WI38 (cell line): ENCODE data around the gene KAT14.
A peak's percentile ranks its signal among the peaks of the same experiment; 100 is the strongest.
"Not testable (repeated sequence)": the region's sequence is repeated elsewhere in the genome, so short reads cannot be mapped to it uniquely, and the experiment has no call there.

Experiments
- H3K4me3 ChIP-seq: 2 replicates; pipeline ENCODE4 v1.5.1; 2011; ENCODE audit warnings: low read depth, mild to moderate bottlenecking, control low read depth, low read length
- TF ChIP-seq, protein P1 (sequence below): IDR thresholded peaks from 2 replicates; pipeline ENCODE4 v1.5.1; 2012; ENCODE audit warnings: low read depth, mild to moderate bottlenecking, control low read depth, low read length

The KAT14 gene, protein sequence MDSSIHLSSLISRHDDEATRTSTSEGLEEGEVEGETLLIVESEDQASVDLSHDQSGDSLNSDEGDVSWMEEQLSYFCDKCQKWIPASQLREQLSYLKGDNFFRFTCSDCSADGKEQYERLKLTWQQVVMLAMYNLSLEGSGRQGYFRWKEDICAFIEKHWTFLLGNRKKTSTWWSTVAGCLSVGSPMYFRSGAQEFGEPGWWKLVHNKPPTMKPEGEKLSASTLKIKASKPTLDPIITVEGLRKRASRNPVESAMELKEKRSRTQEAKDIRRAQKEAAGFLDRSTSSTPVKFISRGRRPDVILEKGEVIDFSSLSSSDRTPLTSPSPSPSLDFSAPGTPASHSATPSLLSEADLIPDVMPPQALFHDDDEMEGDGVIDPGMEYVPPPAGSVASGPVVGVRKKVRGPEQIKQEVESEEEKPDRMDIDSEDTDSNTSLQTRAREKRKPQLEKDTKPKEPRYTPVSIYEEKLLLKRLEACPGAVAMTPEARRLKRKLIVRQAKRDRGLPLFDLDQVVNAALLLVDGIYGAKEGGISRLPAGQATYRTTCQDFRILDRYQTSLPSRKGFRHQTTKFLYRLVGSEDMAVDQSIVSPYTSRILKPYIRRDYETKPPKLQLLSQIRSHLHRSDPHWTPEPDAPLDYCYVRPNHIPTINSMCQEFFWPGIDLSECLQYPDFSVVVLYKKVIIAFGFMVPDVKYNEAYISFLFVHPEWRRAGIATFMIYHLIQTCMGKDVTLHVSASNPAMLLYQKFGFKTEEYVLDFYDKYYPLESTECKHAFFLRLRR

DNA sequence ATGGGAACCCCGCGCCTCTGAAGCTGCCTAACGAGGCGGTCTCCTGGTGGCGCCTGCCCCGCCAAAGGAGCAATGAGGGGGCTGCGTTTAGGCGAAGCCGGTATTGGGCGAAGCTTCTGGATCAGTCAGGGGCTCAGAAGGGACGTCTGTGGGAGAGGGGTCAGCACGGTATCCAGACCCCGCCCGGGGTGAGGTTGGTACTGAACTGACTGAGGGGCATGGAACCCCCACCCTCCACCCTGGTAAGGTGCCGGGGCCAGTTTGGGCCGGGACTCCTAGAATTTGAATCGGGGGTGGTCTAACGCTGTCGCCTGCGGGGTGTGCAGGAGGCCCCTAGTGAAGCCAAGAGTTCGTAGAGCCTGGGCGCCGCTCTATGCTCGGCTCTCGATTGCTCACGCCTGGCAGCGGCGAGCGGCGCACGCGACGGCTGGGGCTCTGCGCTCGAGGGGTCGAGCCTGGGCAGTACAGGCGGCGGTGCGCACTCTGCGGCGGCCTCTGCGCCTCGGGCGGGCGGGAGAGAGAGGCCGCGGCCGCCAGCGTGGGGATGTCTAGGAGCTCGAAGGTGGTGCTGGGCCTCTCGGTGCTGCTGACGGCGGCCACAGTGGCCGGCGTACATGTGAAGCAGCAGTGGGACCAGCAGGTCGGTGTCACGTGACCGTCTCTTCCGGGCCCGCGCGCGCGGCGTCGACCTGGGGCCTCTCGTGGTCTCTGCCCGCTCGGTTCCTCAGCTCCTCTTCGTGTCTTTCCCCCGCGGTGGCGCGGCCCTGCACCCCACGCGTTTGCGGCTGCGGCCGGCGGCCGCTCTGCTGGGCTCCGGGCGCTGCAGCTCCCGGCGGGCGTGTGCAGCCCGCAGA, at the start of gene KAT14, which contains the start of gene PET117:
TSS of gene KAT14 (plus strand) at position 452 of the 854 bp plus-strand sequence. CDS start 4,798 bp downstream, outside the sequence.
TSS of gene PET117 (plus strand) at position 452 of the 854 bp plus-strand sequence. CDS start at position 545, 93 bp downstream.
- TF ChIP-seq, protein P1, sequence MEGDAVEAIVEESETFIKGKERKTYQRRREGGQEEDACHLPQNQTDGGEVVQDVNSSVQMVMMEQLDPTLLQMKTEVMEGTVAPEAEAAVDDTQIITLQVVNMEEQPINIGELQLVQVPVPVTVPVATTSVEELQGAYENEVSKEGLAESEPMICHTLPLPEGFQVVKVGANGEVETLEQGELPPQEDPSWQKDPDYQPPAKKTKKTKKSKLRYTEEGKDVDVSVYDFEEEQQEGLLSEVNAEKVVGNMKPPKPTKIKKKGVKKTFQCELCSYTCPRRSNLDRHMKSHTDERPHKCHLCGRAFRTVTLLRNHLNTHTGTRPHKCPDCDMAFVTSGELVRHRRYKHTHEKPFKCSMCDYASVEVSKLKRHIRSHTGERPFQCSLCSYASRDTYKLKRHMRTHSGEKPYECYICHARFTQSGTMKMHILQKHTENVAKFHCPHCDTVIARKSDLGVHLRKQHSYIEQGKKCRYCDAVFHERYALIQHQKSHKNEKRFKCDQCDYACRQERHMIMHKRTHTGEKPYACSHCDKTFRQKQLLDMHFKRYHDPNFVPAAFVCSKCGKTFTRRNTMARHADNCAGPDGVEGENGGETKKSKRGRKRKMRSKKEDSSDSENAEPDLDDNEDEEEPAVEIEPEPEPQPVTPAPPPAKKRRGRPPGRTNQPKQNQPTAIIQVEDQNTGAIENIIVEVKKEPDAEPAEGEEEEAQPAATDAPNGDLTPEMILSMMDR = no peak
- peak within 1 kb of the TSS; percentile 93 for H3K4me3 ChIP-seq

DNA sequence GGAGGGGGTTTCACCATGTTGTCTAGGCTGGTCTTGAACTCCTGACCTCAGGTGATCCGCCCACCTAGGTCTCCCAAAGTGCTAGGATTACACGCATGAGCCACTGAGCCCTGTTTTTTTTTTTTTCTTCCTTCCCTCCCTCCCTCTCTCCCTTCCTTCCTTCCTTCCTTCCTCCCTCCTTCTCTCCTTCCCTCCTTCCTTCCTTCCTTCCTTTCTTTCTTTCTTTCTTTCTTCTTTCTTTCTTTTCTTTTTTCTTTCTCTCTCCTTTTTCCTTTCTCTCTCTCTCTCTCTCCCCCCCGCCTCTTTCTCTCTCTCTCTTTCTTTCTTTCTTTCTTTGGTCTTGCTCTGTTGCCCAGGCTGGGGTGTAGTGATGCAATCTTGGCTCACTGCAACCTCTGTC, 49.4 kb upstream of the KAT14 start:
- not testable (repeated sequence) for H3K4me3 ChIP-seq

DNA sequence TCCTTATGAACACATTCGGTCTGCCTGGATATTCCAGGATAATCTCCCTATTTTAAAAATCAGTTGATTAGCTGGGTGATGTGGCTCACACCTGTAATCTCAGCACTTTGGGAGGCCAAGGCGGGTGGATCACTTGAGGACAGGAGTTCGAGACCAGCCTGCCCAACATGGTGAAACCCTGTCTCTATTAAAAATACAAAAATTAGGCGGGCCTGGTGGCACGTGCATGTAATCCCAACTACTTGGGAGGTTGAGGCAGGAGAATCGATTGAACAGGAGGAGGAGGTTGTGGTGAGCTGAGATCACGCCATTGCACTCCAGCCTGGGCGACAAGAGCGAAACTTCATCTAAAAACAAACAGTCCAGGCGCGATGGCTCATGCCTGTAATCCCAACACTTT, 48.8 kb upstream of the KAT14 start:
- not testable (repeated sequence) for H3K4me3 ChIP-seq

DNA sequence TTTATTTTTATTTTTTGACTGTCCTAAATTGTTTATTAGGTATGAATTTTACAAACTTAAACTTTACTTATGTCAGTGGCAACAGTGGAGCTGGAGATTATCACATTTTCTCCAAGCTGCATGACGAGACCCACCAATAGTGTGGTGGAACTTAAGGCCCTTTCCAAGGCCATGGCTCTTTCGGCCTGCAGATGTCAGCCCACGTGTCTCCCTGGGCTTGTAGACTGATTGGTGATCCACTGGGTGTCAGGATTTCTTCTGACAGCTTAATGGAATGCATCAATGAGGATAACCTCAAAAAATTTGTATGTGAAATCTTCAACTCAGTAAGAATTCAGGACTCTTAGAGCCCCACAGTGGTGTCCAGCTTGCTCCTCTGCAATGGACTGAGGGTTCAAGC, 47.6 kb upstream of the KAT14 start:
- H3K4me3 ChIP-seq = no peak overlapping the region
- TF ChIP-seq, protein P1 = no peak

DNA sequence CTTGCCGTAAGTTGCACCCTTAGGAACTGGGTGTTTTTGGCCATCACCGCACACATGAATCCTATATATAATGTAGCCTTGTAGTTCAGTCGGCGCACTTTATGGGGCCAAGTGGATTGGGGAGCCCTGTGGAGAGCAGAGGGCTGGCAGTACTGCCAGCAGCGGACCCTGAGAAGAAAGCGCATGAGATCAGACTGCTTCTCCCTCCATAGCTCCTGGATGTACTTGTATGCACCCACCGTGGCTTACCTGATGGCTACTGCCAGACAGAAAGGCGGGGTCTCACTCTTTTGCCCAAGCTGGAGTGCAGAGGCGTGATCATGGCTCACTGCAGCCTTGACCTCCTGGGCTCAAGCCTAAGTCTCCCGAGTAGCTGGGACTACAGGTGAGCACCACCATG, 47.2 kb upstream of the KAT14 start:
- no peak overlapping the region for H3K4me3 ChIP-seq
- TF ChIP-seq, protein P1 = no peak

DNA sequence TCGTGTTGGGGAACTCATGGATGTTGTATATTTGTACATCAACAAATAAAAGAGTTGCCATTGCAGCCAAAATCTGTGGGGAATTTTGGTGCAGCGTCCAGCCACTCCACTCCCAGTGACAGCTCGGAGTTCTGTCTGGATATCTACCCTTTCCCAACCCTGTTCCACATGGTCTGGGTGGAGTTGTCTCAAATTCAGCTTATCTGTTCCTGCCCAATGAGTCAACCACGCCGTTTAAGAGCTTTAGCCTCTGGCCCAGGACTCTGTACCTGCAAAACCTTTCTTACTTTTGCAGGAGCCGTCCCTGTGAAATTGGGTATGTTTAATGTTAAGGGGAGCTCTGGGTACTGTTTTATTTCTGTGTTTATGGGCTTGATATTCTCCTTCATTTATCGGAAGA, 46.0 kb upstream of the KAT14 start:
- H3K4me3 ChIP-seq = no peak overlapping the region
- TF ChIP-seq, protein P1 = no peak

DNA sequence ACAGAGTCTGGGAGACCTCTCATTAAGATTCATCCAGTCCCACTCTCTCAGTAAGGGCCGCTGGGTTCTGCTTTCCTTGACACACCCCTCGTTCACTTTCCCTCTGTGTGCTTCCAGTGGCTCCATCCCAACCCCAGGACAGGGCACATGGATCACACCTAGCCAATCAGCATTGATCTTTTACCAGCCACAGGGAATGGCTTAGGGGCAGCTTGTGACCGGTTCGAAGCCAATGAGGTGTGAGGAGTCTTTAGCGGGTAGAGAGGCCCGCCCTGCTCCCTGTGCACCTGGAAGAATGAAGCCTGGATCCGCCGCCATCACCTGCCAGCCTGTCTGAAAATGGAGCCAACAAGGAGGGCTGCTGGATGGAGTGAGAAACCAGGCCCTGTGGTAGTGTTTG, 44.8 kb upstream of the KAT14 start:
- H3K4me3 ChIP-seq = no peak overlapping the region
- TF ChIP-seq, protein P1 = no peak
